ENCODE data around the gene PIP5KL1.

DNA sequence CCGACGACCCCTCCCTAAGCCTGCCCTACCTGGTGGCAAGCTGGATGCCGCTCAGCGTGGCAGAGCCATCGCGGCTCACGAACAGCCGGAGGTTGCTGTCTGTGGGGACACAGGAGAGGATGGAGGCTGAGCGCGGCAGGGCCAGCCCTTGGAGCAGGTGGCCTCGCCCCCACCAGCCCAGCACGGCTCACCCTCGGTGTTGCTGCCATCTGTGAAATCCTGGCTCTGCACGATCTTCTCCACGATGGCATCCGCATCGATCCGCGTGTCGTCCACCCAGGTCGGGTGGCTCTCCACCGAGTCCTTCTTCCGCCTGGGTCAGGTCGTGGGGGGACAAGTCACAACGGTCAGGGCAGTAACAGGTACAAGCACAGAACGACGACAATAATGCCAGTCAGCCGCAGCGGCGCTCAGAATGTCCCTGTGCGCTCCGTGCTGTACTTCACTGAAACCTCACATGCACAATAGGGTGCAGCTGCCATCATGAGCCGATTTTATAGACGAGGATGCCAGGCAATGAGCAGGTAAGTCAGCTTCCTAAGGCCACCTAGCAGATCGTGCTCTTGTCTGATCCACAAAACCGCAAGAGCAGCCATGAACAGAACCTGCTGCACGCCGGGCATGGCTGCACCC lies 14.1 kb upstream of the PIP5KL1 start:
- no peak for TF ChIP-seq SP1 (CRISPR knock-in tag; conservative IDR thresholded peaks at IDR 0.05)
- no peak for TF ChIP-seq NFATC4 (CRISPR knock-in tag; IDR thresholded peaks at IDR 0.05)
- TF ChIP-seq, protein P1, sequence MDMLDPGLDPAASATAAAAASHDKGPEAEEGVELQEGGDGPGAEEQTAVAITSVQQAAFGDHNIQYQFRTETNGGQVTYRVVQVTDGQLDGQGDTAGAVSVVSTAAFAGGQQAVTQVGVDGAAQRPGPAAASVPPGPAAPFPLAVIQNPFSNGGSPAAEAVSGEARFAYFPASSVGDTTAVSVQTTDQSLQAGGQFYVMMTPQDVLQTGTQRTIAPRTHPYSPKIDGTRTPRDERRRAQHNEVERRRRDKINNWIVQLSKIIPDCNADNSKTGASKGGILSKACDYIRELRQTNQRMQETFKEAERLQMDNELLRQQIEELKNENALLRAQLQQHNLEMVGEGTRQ (CRISPR knock-in tag; IDR thresholded peaks at IDR 0.05): no peak
- no peak for TF ChIP-seq ZNF138 (CRISPR knock-in tag; conservative IDR thresholded peaks at IDR 0.05)
- TF ChIP-seq, protein P2, sequence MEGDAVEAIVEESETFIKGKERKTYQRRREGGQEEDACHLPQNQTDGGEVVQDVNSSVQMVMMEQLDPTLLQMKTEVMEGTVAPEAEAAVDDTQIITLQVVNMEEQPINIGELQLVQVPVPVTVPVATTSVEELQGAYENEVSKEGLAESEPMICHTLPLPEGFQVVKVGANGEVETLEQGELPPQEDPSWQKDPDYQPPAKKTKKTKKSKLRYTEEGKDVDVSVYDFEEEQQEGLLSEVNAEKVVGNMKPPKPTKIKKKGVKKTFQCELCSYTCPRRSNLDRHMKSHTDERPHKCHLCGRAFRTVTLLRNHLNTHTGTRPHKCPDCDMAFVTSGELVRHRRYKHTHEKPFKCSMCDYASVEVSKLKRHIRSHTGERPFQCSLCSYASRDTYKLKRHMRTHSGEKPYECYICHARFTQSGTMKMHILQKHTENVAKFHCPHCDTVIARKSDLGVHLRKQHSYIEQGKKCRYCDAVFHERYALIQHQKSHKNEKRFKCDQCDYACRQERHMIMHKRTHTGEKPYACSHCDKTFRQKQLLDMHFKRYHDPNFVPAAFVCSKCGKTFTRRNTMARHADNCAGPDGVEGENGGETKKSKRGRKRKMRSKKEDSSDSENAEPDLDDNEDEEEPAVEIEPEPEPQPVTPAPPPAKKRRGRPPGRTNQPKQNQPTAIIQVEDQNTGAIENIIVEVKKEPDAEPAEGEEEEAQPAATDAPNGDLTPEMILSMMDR (IDR thresholded peaks at IDR 0.05): no peak
- no peak for TF ChIP-seq TEAD4 (CRISPR knock-in tag; IDR thresholded peaks at IDR 0.05)
- TF ChIP-seq, protein P3, sequence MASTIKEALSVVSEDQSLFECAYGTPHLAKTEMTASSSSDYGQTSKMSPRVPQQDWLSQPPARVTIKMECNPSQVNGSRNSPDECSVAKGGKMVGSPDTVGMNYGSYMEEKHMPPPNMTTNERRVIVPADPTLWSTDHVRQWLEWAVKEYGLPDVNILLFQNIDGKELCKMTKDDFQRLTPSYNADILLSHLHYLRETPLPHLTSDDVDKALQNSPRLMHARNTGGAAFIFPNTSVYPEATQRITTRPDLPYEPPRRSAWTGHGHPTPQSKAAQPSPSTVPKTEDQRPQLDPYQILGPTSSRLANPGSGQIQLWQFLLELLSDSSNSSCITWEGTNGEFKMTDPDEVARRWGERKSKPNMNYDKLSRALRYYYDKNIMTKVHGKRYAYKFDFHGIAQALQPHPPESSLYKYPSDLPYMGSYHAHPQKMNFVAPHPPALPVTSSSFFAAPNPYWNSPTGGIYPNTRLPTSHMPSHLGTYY (CRISPR knock-in tag; IDR thresholded peaks at IDR 0.05): no peak
